Breast epithelium (tissue), 3 donors: Measurements from ENCODE around the gene TIMM29.

ENCODE experiments used
- CTCF ChIP-seq, 3 donors: fragments of 450-650 bp; IDR thresholded peaks; one replicate each; pipeline ENCODE4 v1.5.1; 2016 to 2017; ENCODE audit warnings: antibody characterized with exemption in 3 of 3, mild to moderate bottlenecking in 3 of 3, moderate library complexity in 3 of 3
- POLR2A ChIP-seq: fragments of 450-650 bp; IDR thresholded peaks from one replicate; pipeline ENCODE4 v1.6.1; 2016; ENCODE audit warnings: antibody characterized with exemption, mild to moderate bottlenecking, moderate library complexity

DNA sequence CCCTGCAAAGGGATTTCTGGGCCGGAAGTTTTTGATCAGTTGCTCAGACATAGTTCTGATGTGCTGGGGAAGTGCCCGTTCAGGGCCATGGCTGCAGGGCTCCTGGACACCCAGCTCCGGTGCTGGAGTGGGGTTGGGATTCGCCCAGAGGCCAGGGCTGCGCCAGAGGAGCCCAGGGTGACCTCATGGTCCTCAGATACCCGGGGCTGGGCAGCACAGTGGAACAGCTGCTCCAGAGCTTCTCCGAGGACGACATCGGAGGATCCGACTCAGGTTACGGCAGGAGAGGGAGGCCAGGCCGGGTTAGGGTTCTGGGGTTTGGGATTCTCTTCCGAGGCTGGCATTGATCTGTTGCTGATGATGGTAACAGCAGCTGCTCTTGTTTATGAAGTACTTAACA lies 36.4 kb upstream of the TIMM29 start:
- TF ChIP-seq CTCF (IDR thresholded peaks at IDR 0.05): no peak
- TF ChIP-seq POLR2A: no peak
